H1 (cell line): ENCODE results near the gene PARP1.

ENCODE experiments used
- CTCF ChIP-seq, 3 experiments: IDR thresholded peaks; 1 replicate in 2 of 3; 2 replicates in 1 of 3; pipeline versions ENCODE4 v1.5.1 to v1.6.1; 2011; ENCODE audit warnings: low read length in 3 of 3, mild to moderate bottlenecking in 3 of 3, inconsistent platforms in 2 of 3, low read depth in 1 of 3, moderate library complexity in 1 of 3; ENCODE audit not compliant: insufficient read depth in 1 of 3; ENCODE audit errors: control extremely low read depth in 1 of 3
- EGR1 ChIP-seq: IDR thresholded peaks from 2 replicates; pipeline ENCODE4 v1.6.1; 2011; ENCODE audit warnings: low read depth, low read length, borderline replicate concordance
- EP300 ChIP-seq, 2 experiments: IDR thresholded peaks; 1 replicate in 1 of 2; 2 replicates in 1 of 2; pipeline ENCODE4 v1.6.1; 2011 to 2012; ENCODE audit warnings: low read depth in 2 of 2, low read length in 2 of 2, mild to moderate bottlenecking in 2 of 2, borderline replicate concordance in 1 of 2, inconsistent platforms in 1 of 2, moderate library complexity in 1 of 2
- EZH2 ChIP-seq: fragments of 200-600 bp; sonication (generic); IDR thresholded peaks from 2 replicates; pipeline ENCODE4 v1.7.1; 2012; ENCODE audit warnings: low read depth, mild to moderate bottlenecking, moderate library complexity, low read length, inconsistent platforms; ENCODE audit not compliant: severe bottlenecking
- GABPA ChIP-seq: IDR thresholded peaks from 2 replicates; pipeline ENCODE4 v1.6.1; 2011; ENCODE audit warnings: mild to moderate bottlenecking, low read length, moderate library complexity, borderline replicate concordance; ENCODE audit not compliant: insufficient read depth
- GTF2F1 ChIP-seq: IDR thresholded peaks from 2 replicates; pipeline ENCODE4 v1.6.1; 2012; ENCODE audit warnings: low read depth, low read length, improper control_type of control experiment, borderline replicate concordance
- JUND ChIP-seq: IDR thresholded peaks from 2 replicates; pipeline ENCODE4 v1.6.1; 2011; ENCODE audit warnings: mild to moderate bottlenecking, improper control_type of control experiment, low read length
- MAFK ChIP-seq: IDR thresholded peaks from 2 replicates; pipeline ENCODE4 v1.6.1; 2012; ENCODE audit warnings: low read depth, mild to moderate bottlenecking, improper control_type of control experiment, low read length
- MAX ChIP-seq: IDR thresholded peaks from 2 replicates; pipeline ENCODE4 v1.6.1; 2012; ENCODE audit warnings: inconsistent platforms
- POLR2A ChIP-seq, 2 experiments: IDR thresholded peaks; 1 replicate in 1 of 2; 2 replicates in 1 of 2; pipeline ENCODE4 v1.6.1; 2011; ENCODE audit warnings: low read depth in 2 of 2, low read length in 2 of 2, mild to moderate bottlenecking in 2 of 2; ENCODE audit errors: control extremely low read depth in 1 of 2
- POLR2AphosphoS5 ChIP-seq: IDR thresholded peaks from 2 replicates; pipeline ENCODE4 v1.6.1; 2011; ENCODE audit warnings: low read depth, low read length
- RXRA ChIP-seq: IDR thresholded peaks from 2 replicates; pipeline ENCODE4 v1.6.1; 2011; ENCODE audit warnings: low read depth, mild to moderate bottlenecking, low read length, moderate library complexity; ENCODE audit not compliant: insufficient read depth
- SRF ChIP-seq: IDR thresholded peaks from 2 replicates; pipeline ENCODE4 v1.6.1; 2011; ENCODE audit warnings: mild to moderate bottlenecking, low read depth, low read length, moderate library complexity
- TEAD4 ChIP-seq: IDR thresholded peaks from 2 replicates; pipeline ENCODE4 v1.6.1; 2012; ENCODE audit warnings: low read depth, low read length, inconsistent platforms, mixed read lengths

GRCh38 chr1:226382030-226382429 lies 25.9 kb downstream of the PARP1 start:
- TF ChIP-seq MAX (no peak), JUND (no peak), EP300 (IDR thresholded peaks at IDR 0.05; ENCODE audit: borderline replicate concordance in 1 of 2, low read depth in 2 of 2, low read length in 2 of 2) (no peak), CTCF (IDR thresholded peaks at IDR 0.05; ENCODE audit: control extremely low read depth in 1 of 3, insufficient read depth in 1 of 3, low read depth in 1 of 3, low read length in 3 of 3) (no peak), POLR2AphosphoS5 (no peak), EZH2 (no peak), SRF (no peak), GABPA (no peak), RXRA (no peak), GTF2F1 (no peak), EGR1 (no peak), POLR2A (IDR thresholded peaks at IDR 0.05; ENCODE audit: control extremely low read depth in 1 of 2, low read depth in 2 of 2, low read length in 2 of 2) (no peak), MAFK (no peak), TEAD4 (no peak)
